Sigmoid colon (tissue), 4 donors: ENCODE measurements around the gene STIM2.

Experiments used
- EP300 ChIP-seq, 4 donors: sonication (generic); formaldehyde crosslinking; IDR thresholded peaks; one replicate each; pipeline ENCODE4 v1.6.1; 2017; ENCODE audit warnings: antibody characterized with exemption in 4 of 4
- POLR2A ChIP-seq, 2 donors: fragments of 450-650 bp; IDR thresholded peaks; one replicate each; pipeline ENCODE4 v1.6.1; 2016; ENCODE audit warnings: antibody characterized with exemption in 2 of 2, mild to moderate bottlenecking in 2 of 2, moderate library complexity in 2 of 2
- TF ChIP-seq, protein P1 (sequence below), 4 experiments: fragments of 450-650 bp in 3 of 4; fragments of 200-600 bp in 1 of 4; IDR thresholded peaks; one replicate each; pipeline ENCODE4 v1.5.1; 2016 to 2019; ENCODE audit warnings: antibody characterized with exemption in 4 of 4, mild to moderate bottlenecking in 3 of 4, moderate library complexity in 2 of 4

DNA sequence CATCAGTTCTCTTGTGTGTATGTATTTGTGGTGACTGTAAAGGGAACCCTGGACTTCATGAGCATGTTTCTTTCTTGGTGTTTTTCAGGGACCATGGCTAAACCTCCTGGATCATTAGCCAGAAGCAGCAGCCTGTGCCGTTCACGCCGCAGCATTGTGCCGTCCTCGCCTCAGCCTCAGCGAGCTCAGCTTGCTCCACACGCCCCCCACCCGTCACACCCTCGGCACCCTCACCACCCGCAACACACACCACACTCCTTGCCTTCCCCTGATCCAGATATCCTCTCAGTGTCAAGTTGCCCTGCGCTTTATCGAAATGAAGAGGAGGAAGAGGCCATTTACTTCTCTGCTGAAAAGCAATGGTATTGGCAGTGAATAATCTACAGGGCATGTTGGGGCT, 157.0 kb downstream of the STIM2 start:
- TF ChIP-seq, protein P1, sequence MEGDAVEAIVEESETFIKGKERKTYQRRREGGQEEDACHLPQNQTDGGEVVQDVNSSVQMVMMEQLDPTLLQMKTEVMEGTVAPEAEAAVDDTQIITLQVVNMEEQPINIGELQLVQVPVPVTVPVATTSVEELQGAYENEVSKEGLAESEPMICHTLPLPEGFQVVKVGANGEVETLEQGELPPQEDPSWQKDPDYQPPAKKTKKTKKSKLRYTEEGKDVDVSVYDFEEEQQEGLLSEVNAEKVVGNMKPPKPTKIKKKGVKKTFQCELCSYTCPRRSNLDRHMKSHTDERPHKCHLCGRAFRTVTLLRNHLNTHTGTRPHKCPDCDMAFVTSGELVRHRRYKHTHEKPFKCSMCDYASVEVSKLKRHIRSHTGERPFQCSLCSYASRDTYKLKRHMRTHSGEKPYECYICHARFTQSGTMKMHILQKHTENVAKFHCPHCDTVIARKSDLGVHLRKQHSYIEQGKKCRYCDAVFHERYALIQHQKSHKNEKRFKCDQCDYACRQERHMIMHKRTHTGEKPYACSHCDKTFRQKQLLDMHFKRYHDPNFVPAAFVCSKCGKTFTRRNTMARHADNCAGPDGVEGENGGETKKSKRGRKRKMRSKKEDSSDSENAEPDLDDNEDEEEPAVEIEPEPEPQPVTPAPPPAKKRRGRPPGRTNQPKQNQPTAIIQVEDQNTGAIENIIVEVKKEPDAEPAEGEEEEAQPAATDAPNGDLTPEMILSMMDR (IDR thresholded peaks at IDR 0.05): no peak
- TF ChIP-seq POLR2A (IDR thresholded peaks at IDR 0.05): no peak
- no peak for TF ChIP-seq EP300 (IDR thresholded peaks at IDR 0.05)
